Muscle layer of colon (tissue), 2 donors: ENCODE results near the gene LYPD6B.

ENCODE experiments used
- H3K27ac ChIP-seq: one replicate; pipeline ENCODE4 v1.7.0; 2013; ENCODE audit warnings: low read depth, mild to moderate bottlenecking, low read length, moderate library complexity
- H3K27me3 ChIP-seq, 2 donors: one replicate each; pipeline ENCODE4 v1.7.0; 2013; ENCODE audit warnings: low read length in 2 of 2, mild to moderate bottlenecking in 2 of 2; ENCODE audit not compliant: insufficient read depth in 2 of 2, control insufficient read depth in 1 of 2
- H3K36me3 ChIP-seq: one replicate; pipeline ENCODE4 v1.7.0; 2013; ENCODE audit warnings: mild to moderate bottlenecking, low read length; ENCODE audit not compliant: insufficient read depth
- H3K4me1 ChIP-seq: one replicate; pipeline ENCODE4 v1.7.0; 2013; ENCODE audit warnings: mild to moderate bottlenecking, low read length; ENCODE audit not compliant: insufficient read depth
- H3K4me3 ChIP-seq, 2 donors: one replicate each; pipeline ENCODE4 v1.7.0; 2013; ENCODE audit warnings: low read length in 2 of 2, low read depth in 1 of 2, mild to moderate bottlenecking in 1 of 2, moderate library complexity in 1 of 2
- H3K9ac ChIP-seq: one replicate; pipeline ENCODE4 v1.7.0; 2013; ENCODE audit warnings: low read length
- H3K9me3 ChIP-seq: one replicate; pipeline ENCODE4 v1.7.0; 2013; ENCODE audit warnings: mild to moderate bottlenecking, low read length
- donor health status: abdominal sarcoma.
- donor health status: Adenocarcinoma of cecum.

LYPD6B gene

DNA sequence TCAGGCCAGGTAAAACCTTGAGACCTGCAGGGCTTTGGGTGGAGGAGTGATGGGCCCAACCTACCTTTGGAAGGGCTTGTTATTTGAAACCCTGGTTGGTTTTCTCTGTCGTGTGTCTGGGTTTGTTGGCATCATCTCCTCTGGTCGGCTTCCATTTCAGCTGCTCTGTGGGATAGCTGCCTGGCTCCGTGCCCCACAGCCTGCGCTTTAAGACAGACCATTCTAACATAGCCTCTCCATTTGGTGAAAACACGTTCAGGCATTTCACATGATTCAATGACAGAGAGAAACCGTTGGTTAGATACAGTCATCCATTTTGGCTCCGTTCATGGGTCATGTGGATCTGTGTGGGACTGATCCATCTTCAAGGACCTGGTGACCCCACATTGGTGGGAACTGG is 37.0 kb upstream of the LYPD6B start:
- no peak overlapping the region for H3K27ac ChIP-seq
- H3K27me3 ChIP-seq = no peaks in the 10 kb centered on the region
- no peak overlapping the region for H3K9ac ChIP-seq
- no peaks in the 10 kb centered on the region for H3K4me1 ChIP-seq
- no peaks in the 10 kb centered on the region for H3K36me3 ChIP-seq
- H3K4me3 ChIP-seq = no peak overlapping the region
- H3K9me3 ChIP-seq = no peaks in the 10 kb centered on the region

DNA sequence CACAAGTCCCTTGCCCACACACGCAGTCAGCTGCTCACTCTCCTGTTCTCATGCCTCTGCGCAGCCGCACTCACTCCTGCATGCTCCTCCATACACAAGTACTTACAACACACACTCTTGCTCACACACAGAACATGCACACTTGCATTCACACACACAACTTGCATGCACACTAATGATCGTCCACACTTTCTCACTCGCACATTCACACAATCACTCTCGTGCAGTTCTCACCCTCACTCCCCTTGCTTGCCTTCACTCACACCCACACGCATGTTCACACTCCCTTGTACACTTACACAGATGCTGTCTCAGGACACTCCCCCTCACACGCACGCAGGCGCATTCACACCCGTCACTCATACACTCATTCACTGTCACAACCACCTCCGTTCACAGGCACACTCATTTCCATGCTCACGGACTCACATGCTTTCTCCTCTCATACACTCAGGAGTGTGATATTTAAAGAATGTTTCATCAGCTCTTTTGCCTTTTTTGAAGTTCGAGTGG is 36.1 kb upstream of the LYPD6B start:
- Histone ChIP-seq H3K9me3 (no peaks in the 10 kb centered on the region), H3K4me3 (no peak overlapping the region), H3K27ac (no peak overlapping the region), H3K27me3 (no peaks in the 10 kb centered on the region), H3K4me1 (no peaks in the 10 kb centered on the region), H3K9ac (no peak overlapping the region), H3K36me3 (no peaks in the 10 kb centered on the region)

GRCh38 chr2:149002891-149003740 is 35.4 kb upstream of the LYPD6B start:
- no peaks in the 10 kb centered on the region for H3K4me1 ChIP-seq
- no peaks in the 10 kb centered on the region for H3K27me3 ChIP-seq
- H3K27ac ChIP-seq = no peak overlapping the region
- H3K36me3 ChIP-seq = no peaks in the 10 kb centered on the region
- H3K9me3 ChIP-seq = no peaks in the 10 kb centered on the region
- no peak overlapping the region for H3K4me3 ChIP-seq
- no peak overlapping the region for H3K9ac ChIP-seq

GRCh38 chr2:149004836-149005235 is 33.7 kb upstream of the LYPD6B start:
- no peak overlapping the region for H3K9ac ChIP-seq
- no peaks in the 10 kb centered on the region for H3K4me1 ChIP-seq
- no peaks in the 10 kb centered on the region for H3K9me3 ChIP-seq
- no peaks in the 10 kb centered on the region for H3K27me3 ChIP-seq
- no peak overlapping the region for H3K4me3 ChIP-seq
- H3K27ac ChIP-seq = no peak overlapping the region
- no peaks in the 10 kb centered on the region for H3K36me3 ChIP-seq

DNA sequence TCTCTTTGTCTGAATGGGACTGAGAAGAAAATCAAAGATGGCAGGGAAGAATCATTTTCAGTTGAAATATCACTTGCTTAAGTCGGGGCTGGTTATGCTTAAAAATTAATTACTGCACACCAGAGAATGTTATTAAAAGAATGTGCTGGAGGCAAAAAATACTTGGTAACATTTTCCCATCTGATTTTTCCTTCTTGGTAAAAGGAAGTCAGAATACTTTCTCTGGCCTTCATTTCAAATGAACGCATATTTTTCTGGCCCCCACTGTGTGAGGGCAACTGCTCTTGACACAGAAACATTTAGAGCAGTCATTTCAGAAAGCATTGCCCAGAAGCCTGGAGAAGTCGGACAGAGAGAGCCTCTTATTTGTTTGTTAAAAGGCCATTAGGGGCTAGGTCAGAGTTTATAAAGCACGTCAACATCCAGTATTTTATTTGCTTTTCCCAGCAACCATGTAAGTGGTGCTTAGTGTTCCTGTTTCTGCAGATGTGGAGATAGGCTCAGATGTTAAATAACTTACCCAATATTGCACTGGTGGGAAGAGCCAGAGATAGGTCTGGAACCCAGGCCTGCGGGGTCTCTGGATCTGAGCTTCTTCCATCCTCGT is 32.9 kb upstream of the LYPD6B start:
- H3K4me1 ChIP-seq = no peaks in the 10 kb centered on the region
- H3K4me3 ChIP-seq = no peak overlapping the region
- H3K36me3 ChIP-seq = no peaks in the 10 kb centered on the region
- no peaks in the 10 kb centered on the region for H3K9me3 ChIP-seq
- H3K27ac ChIP-seq = no peak overlapping the region
- H3K9ac ChIP-seq = no peak overlapping the region
- H3K27me3 ChIP-seq = no peaks in the 10 kb centered on the region

DNA sequence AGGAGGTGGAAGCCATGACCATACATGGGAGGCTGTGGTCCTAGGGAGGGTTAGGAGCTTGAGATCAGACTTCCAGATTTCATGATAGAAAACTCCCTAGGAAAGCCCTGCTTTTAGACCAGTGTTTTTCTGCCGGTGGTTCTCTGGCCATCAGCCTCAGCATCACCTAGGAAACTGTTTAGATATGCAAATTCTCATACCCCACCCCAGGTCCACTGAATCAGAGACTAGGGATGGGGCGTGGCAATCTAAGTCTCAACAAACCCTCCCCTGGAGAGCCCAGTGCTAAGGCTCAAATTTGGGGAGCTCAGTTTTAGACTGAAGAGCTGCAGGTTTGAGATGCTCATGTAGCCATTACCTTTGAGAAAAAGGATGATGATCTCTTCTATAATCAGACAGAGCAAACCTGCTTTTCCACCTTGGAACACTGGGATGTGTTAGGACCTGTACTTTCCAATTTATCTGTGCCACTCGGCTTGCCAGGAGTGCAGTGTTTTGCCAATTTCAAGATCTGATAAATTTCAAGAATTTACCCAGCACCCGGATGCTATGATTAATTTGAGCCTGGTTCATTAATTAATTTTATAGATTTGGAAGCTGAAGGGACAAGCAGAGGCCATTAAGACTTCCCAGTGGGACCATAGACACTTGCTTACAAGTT is 31.5 kb upstream of the LYPD6B start:
- Histone ChIP-seq H3K36me3 (no peaks in the 10 kb centered on the region), H3K4me3 (no peak overlapping the region), H3K9me3 (no peaks in the 10 kb centered on the region), H3K9ac (no peak overlapping the region), H3K4me1 (no peaks in the 10 kb centered on the region), H3K27me3 (no peaks in the 10 kb centered on the region), H3K27ac (no peak overlapping the region)

DNA sequence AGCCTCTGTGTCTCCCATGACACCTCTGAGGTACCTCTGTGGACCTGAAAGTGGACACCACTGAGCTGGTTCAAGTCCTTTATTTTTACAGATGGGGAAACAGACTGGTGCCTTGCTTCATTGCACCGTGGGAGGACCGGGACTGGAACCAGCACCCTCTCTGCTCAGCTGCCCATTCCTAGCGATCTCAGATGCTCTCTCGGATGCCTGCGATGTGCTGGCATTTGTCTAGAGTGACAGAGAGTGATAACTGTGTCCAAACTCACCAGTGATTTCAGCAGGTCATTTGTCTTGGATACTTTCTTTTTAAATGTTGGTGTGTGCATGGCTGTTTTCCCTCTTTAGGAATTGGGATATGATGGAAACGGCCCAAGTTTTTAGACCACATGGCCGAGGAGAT is 30.1 kb upstream of the LYPD6B start:
- no peaks in the 10 kb centered on the region for H3K27me3 ChIP-seq
- no peaks in the 10 kb centered on the region for H3K36me3 ChIP-seq
- no peaks in the 10 kb centered on the region for H3K4me1 ChIP-seq
- no peak overlapping the region for H3K4me3 ChIP-seq
- no peak overlapping the region for H3K27ac ChIP-seq
- no peaks in the 10 kb centered on the region for H3K9me3 ChIP-seq
- no peak overlapping the region for H3K9ac ChIP-seq

DNA sequence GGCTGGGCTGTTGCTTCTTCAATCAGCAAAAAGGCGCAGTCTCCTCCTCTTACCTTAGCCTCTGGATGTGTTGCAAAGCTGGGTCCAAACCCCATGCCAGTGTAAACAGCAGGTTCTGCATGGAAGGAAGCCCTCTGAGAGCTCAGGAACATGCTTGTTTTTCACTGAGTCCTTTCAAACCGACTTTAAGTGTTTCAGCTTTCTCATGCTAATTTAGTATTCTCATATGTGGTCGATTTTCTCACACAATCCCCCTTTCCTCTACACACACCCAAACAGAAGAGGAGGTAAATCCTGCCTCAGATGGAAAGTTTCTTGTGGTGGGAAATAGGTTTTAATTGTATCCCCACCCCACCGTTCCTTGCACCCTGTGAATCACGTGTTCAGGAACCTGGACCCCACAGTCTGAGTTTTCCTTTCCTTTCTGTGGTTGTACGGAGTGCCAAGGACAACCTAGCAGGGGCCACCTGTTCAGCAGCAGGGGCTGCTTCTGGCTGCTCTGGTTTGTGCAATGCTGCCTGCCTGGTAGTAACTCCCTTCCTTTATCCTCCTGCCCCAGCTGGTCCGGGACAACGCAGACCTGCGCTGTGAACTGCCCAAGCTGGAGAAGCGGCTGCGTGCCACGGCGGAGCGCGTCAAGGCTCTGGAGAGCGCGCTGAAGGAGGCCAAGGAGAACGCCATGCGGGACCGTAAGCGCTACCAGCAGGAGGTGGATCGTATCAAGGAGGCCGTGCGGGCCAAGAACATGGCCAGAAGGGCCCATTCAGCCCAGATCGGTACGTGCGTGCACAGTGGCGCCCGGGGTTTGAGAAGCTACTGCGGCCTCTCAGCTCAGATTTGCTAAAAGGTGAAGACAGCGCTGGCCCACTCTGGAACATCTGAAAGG is 28.7 kb upstream of the LYPD6B start:
- Histone ChIP-seq H3K9me3 (no peaks in the 10 kb centered on the region), H3K9ac (no peak overlapping the region), H3K27me3 (no peaks in the 10 kb centered on the region), H3K36me3 (no peaks in the 10 kb centered on the region), H3K4me3 (no peak overlapping the region), H3K4me1 (no peaks in the 10 kb centered on the region), H3K27ac (no peak overlapping the region)

DNA sequence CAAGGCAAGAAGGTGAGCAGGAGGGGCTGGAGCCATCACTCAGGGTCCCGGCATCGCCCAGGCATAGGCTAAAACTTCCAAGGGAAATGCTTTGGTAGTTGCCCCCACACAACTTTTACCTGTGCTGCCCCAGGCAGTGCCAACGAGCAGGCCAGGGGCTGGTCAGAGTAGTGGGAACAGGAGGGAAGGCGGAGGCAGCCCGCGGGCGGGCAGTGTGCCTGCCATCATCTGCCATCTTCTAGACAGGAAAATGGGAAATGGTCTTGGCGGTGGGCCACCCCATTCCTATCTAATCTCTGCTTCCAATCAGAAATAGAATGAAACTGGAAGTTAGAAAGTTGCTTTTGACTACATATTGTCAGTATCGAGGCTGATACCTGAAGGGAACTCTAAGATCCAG is 26.0 kb upstream of the LYPD6B start:
- Histone ChIP-seq H3K9ac (no peak overlapping the region), H3K27me3 (peaks cover 0 to 3% of the 10 kb centered on the region in 2 donors), H3K9me3 (no peaks in the 10 kb centered on the region), H3K36me3 (no peaks in the 10 kb centered on the region), H3K4me3 (no peak overlapping the region), H3K27ac (no peak overlapping the region), H3K4me1 (no peaks in the 10 kb centered on the region)

GRCh38 chr2:149015501-149015900 is 23.0 kb upstream of the LYPD6B start:
- Histone ChIP-seq H3K27ac (no peak overlapping the region), H3K4me3 (no peak overlapping the region), H3K36me3 (no peaks in the 10 kb centered on the region), H3K9ac (no peak overlapping the region), H3K27me3 (peaks cover 0 to 3% of the 10 kb centered on the region in 2 donors), H3K4me1 (no peaks in the 10 kb centered on the region), H3K9me3 (no peaks in the 10 kb centered on the region)
